CD4-positive, alpha-beta T cell treated with Interleukin-4 for 4 hours (primary cell): Measurements from ENCODE around the gene OVCA2.
A peak's percentile ranks its signal among the peaks of the same experiment; 100 is the strongest.
"Not testable (repeated sequence)": the region's sequence is repeated elsewhere in the genome, so short reads cannot be mapped to it uniquely, and the experiment has no call there.

ENCODE experiments used
- DNase-seq: peaks from one replicate; pipeline ENCODE4 v3.0.0-alpha.2; 2020

The OVCA2 gene

DNA sequence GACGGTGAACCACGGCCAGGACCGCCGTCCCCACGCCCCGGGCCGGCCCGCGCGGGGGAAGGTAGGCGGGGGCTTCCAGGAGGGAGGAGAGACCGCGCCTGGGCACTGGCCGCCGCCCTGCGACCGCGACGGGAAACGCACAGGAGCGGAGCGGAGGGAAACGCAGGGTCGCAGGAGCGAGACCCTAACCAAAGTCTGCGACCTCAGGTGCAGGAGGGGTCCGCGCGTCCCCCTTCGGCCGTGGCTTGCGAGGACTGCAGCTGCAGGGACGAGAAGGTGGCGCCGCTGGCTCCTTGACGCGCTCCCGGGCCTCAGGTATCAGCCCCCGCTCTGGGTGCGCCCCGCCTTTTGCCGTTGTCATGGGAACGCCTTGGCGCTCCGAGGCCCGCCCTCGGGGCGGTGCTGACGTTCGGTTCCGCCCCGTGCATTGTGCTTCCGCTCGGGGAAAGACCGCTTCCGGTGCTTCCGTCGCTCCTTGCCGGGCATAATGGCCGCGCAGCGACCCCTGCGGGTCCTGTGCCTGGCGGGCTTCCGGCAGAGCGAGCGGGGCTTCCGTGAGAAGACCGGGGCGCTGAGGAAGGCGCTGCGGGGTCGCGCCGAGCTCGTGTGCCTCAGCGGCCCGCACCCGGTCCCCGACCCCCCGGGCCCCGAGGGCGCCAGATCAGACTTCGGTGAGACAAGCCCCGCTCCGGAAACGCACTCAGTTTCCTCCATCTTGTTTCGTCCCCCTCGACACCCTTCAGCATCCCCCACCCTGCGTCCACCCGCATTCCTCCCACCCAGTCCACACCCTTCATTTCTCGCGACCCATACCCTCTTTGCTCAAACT is at the start of gene OVCA2:
Gene OVCA2, plus strand, starts transcription at position 462 of the 829 bp plus-strand sequence. Its CDS starts 26 bp downstream, at position 488.
- peak; percentile 96 for DNase-seq

DNA sequence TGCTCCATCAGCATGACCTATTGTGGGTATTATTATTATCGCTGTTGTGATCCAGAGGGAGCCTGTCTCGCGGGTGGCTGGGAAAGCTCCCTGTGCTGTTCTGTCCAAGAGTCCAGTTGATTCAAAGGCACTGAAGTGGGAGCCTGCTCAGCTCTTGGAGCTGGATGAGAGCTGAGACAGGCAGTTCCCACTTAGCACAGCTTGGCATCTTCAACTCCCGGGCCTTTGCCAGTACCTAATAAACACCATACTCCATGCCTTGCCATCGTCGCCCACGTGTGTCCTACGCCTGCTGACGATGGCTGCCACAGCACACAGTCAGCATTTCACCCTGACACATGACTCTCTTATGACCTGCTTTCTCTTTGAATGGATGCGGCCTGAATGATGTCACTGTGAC is 49.3 kb upstream of the OVCA2 start:
- DNase-seq, result no peak

DNA sequence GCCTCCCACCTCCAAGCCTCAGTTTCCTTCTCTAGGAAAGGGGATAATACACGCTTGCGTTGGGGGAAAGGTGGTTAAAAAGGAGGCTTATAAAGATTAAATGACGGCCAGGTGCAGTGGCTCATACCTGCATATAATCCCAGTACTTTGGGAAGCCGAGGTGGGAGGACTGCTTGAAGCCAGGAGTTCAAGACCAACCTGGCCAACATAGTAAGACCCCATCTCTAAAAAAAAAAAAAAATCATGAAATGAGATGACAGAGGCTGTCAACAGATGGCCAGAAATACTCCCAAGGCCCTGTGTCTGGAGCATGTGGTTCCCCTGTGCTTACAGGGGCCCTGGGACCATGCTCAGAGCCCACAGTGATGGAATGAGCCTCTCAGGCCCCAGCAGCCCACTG is 47.1 kb upstream of the OVCA2 start:
- no peak for DNase-seq

DNA sequence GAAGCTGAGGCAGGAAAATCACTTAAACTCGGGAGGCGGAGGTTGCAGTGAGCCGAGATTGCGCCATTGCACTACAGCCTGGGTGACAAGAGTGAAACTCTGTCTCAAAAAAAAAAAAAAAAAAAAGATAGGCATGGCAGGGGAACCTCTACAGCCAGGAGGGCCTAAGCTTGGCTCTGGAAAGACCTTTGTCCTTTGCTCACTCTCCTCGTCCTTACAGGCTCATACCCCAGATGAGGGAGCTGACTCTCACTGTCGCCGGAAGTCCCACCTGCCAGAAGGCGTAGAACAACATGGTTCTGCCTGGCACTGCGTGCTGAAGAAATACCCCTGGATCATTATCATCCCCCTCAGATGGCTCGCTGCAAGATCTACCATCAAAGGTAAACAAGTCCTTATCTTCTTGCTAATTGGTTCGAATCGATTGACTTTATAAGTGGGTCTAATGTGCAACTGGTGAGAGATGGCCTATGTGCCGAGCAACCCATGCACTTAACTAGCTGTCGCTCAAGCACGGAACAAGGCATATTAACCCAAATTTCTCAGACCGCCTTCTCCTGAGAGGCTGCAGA is 46.4 kb upstream of the OVCA2 start:
- DNase-seq, result no peak

DNA sequence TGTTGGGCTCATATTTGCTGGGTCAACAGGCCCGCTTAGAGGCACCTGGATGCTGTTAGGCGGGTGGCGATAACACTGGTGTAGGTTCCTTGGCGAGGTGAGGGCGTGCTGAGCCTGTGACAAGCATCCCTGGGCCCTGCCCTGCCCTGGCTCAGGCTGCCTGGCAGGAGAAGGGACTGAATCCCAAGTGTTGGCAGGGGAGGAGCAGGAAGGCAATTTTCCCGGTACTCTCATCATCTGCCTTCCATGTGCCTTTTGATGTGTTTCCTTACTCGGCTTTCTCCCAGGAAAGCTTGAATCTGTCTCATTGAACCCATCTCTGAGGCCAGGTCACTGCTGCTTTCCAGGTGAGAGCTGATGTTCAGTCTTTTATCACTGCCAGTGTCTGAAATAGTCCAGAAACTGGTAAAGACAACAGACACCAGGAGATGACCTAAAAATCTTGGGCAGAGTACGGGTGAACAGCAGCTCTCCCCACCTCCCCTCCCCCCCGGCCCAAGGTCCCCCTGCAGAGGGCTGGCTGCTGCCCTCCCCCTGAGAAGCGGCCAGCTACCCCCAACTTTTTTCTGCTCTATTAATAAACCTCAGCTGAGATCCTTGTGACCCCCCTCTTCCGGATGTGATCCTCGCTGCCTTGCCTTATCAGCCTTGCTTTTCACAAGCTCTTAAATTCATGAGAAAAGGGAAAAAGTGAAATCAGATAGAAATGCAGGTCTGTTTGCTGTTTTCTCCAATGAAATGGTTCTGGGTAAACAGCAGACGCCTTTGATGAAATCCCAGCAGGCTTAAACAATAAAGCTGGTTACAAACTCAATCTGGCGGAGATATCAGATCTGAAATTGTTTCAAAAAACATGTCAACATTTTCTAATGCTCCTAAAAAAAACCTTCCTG is 45.7 kb upstream of the OVCA2 start:
- DNase-seq, result no peak

DNA sequence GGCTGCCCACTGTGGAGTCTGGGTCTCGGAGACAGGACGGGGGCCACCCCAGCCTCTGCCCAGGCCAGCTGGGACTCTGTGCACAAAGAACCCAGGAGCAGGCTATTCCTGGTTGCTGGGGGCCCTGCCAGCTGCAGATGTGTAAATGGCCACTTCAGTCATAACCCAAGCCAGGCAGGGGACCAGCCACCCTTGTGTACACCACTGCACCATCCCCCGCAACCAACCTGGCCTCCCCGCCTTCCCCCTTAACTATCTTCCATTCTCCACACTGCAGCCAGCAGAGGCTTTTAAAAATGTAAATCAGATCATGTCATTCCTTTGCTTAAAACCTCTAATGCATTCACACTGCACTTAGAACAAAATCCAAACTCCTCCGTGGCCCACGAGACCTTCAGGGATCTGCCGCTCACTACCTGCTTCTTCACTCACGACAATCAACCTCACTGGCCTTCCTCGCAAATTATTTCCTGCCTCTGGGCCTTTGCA is 45.0 kb upstream of the OVCA2 start:
- DNase-seq, result no peak

DNA sequence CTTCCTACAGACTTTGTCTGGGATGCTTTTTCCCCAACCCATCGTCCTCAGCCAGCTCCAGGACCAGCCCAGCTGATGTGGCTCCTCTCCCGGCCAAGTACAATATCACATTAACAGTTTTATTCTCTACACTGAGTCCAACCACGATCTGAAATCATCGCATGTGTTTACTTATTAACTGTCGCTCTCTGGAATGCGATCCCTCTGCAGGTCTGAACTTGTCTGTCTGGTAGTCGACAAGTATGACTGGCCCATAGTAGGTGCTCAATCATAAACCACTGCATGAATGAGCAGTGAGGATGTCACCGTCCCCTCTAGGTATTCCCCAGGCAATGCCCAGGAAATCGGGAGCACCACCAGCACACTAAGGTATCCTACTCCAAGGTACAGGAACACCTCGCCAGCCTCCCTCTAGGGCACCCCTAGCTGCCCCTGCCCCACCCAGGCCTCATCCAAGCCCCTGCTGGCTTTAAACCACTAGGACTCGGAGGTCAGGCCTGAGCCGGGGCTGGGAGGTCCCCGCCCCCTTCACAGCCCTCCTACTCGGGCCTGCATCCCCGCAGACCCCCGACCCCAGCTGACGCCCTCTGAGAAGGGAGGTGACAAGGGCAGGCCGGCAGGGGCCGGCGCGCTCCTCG is 44.4 kb upstream of the OVCA2 start:
- no peak for DNase-seq

DNA sequence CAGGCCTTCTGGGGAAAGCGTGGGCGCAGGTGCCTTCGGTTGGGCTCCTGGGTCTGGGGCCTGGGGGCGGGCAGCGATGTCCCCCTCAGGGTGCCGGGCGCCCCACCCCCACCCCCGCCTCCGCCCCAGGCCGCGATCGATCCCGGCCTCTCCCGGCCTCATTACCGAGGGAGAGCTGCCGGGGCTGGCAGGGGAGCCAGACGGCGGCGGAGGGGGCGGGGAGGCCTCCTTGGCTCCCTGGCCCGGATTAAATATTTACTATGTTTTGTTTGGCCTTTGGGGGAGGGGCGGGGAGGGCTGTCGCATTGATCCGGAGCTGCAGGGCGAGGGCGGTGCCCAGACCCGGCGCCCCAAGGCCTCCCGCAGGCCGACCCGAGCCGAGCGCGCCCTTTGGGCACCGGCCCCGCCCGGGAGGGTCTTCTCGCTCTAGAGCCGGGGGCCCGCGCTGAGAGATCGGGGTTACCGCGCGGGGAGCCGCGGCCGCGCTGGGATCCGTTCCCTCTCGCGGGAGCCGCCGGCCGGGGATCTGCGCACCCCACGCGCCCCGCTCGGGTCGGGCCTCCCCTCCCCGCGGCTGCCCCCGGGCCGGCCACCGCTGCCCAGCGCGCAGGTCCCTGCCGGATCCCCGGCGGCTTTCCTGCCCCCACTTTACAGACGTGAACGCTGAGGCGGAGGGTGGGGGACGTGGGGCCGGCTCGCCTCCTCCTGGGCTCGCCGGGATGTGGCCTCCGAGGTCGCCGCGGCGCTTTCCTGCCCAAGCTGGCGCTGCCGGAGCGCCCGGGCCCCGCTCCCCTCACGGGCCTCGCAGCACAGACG is 43.7 kb upstream of the OVCA2 start:
- DNase-seq, result no peak

DNA sequence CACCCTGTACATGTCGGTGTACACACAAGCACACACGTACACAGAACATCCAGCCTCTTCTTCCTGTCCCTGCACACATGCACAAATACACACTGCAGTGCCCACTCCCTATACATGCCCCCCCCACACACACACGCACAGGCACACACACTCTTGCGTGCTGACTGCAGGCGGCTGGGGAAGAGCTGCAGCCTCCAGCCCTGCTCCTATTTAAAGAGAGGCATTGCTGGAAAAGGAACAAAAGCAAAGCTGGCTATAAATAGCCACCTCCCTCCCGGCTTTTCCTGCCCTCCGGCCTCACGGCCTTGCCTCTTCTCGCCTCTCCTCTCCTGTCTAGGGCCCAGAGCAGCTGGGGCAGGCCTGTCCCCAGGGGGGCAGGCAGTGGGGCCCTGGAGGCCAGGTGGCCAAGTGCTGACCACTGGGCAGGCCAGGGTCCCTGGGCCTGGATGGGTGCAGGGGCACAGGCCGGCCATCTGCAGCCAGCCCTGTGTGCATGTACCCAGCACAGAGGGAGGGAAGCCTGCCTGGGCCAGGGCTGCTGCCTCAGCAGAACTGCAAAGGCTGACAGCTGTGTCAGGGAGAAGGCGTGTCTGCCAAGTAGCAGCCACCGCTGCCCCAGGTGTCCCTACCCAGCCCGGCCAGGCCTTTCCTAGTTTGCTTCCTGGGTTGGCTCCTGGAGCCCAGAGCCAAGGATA is 42.1 kb upstream of the OVCA2 start:
- no peak for DNase-seq

DNA sequence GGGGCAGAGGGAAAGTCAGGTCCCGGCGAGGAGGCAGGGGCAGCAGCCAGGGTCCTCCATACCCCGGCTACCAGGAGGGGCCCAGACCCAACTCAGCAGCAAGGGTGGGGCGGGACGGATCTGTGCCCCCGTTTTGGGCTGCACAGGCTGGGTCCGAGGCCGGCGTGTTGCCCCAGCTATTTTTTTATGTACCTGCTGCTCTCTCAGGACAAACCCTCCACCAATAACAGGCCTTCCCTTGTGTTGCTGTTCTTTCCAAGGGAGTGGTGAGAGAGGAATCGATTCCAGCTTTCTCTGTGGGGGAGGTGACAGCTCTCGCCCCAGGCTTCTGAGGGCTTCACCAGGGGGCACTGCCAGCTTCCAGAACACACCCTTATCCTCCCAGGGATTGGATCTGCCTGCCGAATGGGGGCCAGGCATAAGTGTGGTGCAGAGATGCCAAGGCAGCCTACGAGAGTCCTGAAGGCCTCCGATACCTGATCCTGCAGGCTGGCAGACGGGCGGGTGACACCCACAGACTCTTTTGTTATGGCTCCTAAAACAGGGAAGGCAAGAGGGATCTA is 39.0 kb upstream of the OVCA2 start:
- DNase-seq, result no peak

DNA sequence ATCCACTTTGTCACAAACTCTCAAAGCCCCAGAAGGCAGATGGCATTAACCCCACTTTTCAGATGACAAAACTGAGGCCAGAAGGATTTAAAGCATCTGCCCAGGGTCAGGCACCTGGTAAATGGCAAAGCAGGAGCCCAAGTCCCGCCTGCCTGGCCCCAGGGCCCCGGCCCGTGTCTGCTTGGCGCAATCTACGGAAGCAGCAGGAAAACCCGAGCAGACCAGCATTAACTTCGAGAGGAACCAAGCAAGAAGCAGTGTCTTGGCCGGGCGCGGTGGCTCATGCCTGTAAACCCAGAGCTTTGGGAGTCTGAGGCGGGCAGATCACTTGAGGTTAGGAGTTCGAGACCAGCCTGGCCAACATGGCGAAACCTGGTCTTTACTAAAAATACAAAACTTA is 38.3 kb upstream of the OVCA2 start:
- no peak for DNase-seq

DNA sequence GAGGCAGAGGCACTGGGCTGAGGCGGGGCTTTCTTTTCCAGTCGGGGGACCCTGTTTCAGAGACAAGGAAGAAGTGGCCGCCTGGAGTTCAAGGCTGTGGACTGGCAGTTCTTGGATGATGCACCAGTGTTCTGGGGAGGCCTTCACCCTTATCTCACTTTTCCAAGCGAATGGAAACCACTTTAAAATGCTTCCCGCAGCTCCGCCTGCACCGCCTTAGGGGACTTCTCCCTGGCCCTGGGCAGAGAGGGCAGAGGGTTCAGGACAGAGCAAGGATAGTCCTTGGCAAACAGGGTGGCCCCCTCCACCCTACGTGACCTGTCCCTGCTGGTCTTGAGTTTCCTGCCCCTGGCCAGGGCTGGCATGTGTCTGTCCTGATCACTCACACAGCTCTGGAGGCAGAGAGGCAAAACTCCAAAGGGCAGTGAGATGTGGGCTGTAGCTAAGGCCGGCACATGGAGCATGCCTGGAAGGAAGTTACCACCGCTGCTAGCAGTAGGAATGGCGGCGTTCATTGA is 37.3 kb upstream of the OVCA2 start:
- no peak for DNase-seq

DNA sequence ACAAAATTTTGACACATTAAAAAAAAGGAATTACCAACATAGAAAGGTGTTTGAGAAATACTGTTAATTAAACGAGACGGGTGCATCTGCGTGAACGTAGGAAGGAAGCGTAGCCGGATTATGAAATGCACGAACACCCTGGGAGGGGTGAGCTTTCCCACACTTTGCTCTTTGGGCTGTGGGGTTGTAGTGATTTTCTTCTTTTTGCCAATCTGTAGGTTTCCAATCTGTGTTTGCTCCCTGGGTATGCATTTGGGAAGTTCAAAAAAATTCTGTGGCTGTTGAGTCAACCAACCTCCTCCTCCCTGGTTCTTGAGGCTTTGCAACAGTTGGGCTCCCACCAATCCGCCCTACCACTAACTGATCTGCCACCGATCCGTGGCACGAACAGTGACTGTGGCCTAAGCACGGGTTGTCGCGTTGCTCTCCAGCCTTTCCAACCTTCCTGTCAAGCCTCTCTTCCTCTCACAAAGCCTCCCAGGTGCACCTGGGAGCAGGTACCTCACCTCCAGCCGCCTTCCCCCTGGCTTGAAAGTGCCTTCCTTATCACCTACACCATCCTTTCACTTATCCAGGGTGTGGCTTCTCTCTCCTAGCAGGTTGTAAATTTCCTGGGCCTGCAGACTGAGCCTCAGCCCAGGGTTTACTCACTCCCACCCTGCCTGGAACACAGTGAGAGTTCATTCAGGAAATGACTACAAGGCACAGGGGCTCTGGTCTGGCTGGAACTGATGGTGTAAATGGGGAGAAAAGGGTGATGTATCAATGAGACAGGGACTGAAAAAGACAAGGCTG is 33.3 kb upstream of the OVCA2 start:
- no peak for DNase-seq

DNA sequence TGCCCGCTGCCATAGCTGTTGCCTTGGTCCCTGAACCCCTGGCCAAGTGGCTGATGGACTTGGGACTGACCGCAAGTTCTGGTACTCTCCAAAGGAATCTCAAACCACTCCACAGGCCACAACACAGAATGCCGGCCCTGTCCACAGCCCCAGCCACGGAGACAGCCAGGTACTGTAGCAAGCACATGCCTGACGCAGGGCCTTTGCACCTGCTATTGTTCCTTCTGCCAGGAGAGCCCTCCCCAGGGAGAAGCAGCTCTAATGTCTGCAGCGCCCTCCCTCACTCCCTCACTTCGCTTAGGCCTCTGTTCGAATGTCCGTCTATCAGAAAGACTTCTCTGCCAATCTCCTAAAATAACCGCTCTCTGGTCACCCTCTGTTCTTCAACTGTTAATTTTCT is 32.1 kb upstream of the OVCA2 start:
- no peak for DNase-seq

DNA sequence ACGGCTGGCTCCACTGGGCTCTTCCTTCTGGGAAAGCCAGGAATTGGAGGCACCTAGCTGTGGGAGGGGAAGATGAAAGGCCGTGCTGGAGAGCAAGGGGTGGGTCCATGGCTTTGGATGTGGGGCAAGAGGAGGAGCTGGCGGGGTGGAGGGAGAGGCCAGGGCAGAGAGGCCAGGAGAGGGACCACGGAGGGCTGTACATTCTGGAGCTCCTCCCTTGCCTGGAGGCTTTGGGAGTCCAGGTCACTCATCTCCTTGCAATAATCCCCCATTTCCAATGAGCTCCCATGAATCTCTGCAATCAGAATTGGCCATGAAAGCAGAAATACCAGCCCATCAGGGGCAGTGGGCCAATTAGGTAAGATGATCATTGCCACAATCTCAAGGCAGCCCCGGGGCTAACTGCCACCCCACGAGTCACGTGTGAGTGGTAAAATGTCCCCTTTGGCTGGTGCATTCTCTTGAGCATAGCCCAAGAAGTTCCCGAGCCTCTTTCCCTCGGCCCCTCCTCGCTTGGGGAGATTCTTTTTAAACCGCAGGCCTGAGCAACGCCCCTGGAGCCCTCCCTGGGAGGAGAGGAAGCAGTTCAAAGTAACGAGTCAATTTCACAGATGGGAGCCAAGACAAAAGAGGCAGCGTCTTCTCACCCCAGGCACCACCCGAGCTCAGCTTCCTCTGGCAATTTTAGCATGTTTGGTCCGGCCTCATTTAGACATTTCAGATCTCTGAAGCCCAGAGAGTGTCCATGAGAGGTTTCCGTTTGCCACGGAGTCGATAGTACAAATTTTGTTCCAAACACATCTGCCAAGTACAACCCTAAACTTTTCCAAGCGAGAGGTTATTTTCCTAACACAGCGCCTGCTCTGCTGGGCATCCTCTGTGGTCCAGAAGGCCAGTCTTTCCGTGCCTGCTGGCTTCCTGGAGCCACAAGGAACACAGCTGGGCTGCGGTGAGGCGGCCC is 30.1 kb upstream of the OVCA2 start:
- no peak for DNase-seq

DNA sequence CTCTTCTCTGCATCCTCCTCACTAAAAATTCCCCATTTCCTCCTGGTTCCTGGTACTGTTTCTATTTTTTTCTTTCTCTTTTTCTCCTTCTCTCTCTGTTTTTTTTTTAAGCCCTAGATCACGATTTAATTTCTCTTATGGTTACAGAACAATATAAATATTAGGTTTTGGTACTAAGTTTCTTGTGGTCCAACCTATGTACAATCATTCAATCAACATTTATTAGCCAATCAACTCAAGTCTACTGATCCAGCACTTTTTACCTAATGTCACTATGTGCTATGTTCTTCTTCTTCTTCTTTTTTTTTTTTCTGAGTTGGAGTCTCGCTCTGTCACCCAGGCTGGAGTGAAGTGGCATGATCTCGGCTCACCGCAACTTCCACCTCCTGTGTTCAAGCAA is 29.3 kb upstream of the OVCA2 start:
- DNase-seq, result no peak

DNA sequence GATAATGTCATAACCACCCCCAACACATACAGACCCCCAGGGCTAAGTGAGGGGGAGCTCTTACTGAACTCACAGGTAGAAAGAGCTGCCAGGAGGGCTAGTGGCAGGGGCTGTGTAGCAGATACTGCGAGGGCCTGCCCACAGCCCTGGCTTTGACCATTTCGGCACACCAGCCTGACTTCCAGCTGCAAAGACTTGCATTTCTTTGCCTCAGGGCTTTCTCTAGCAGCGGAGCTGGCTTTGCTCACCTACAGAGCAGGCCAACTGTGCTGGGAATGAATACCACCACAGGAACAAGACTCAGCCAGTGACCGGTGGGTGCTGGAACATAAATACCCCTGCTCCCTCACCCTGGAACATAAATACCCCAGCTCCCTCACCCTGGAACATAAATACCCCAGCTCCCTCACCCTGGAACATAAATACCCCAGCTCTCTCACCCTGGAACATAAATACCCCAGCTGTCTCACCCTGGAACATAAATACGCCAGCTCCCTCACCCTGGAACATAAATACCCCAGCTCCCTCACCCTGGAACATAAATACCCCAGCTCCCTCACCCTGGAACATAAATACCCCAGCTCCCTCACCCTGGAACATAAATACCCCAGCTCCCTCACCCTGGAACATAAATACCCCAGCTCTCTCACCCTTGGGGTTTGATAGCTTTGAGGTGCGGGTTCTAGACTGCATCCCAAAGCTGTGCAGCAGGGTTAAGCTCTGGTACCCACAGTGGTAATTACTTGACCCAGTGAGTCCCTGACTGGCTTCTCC is 28.4 kb upstream of the OVCA2 start:
- DNase-seq, result not testable (repeated sequence)

DNA sequence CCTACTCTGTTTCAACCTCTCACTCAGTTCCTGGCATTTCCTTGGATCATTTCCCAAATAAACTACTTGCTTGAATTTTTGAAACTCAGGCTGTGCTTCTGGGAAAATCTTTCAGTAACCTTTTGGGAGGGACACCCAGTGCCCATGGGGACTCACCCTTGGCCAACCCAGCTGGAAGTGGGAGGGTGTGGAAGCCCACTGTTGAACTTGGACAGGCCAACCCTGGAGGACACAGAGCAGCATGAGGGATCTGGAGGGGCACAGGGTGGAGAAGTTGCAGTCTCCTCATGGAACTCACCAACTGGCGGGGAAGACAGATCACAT is 27.9 kb upstream of the OVCA2 start:
- DNase-seq, result no peak
